HL-60 (cell line): ENCODE measurements around the gene HIRA.
"Not testable (repeated sequence)": the region's sequence is repeated elsewhere in the genome, so short reads cannot be mapped to it uniquely, and the experiment has no call there.

Source experiments
- DNase-seq, 2 experiments: peaks; one replicate each; pipeline ENCODE4 v3.0.0-alpha.2; 2010 to 2020; ENCODE audit warnings: low read depth in 1 of 2, low spot score in 1 of 2
- H3K27ac ChIP-seq: fragments of 250-450 bp; sonication (Bioruptor Pico); replicated peaks from 2 replicates; pipeline ENCODE4 v1.5.1; 2020; ENCODE audit warnings: mild to moderate bottlenecking, moderate library complexity
- H3K27me3 ChIP-seq: fragments of 250-450 bp; sonication (Bioruptor Pico); 2 replicates; pipeline ENCODE4 v1.5.1; 2021; ENCODE audit warnings: mild to moderate bottlenecking, moderate library complexity; ENCODE audit not compliant: insufficient read depth, poor library complexity, severe bottlenecking
- H3K4me3 ChIP-seq: replicated peaks from 2 replicates; pipeline ENCODE4 v1.5.1; 2011; ENCODE audit warnings: mild to moderate bottlenecking, control low read depth, low read length; ENCODE audit not compliant: insufficient read depth
- GABPA ChIP-seq: IDR thresholded peaks from 2 replicates; pipeline ENCODE4 v1.6.1; 2012; ENCODE audit warnings: low read depth
- POLR2AphosphoS5 ChIP-seq: IDR thresholded peaks from 2 replicates; pipeline ENCODE4 v1.6.1; 2012; ENCODE audit warnings: low read depth
- SPI1 ChIP-seq: IDR thresholded peaks from 2 replicates; pipeline ENCODE4 v1.6.1; 2012; ENCODE audit warnings: low read depth, mild to moderate bottlenecking, borderline replicate concordance
- TF ChIP-seq, protein P1 (sequence below): IDR thresholded peaks from one replicate; pipeline ENCODE4 v1.5.1; 2011; ENCODE audit warnings: low read length, control low read depth, inconsistent platforms; ENCODE audit not compliant: insufficient read depth
- TF ChIP-seq, protein P2 (sequence below): IDR thresholded peaks from 2 replicates; pipeline ENCODE4 v1.6.1; 2012; ENCODE audit warnings: low read depth; ENCODE audit not compliant: insufficient replicate concordance

HIRA gene

DNA sequence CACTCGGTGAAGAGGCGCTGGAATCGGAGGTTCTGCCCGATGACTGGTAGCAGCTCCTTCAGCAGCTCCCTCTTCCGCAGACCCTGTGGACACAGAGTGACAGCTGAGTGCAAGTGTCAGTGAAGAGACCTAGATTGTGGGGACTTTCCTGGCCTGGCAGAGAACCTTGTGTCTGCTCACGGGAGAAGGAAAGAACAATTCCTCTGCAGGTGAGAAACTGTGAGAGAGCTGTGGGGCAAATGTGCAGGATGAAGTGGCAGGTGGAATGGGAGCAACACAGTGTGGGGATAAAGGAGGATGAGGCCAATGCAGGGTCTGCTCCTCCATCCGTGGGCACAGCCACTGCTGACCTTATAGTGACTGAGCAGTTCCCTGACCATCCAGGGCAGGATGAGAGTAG, 100.1 kb downstream of the HIRA start:
- Histone ChIP-seq H3K4me3 (no peak overlapping the region), H3K27me3 (no peaks in the 10 kb centered on the region), H3K27ac (no peak overlapping the region)
- no peak for DNase-seq
- TF ChIP-seq, protein P1, sequence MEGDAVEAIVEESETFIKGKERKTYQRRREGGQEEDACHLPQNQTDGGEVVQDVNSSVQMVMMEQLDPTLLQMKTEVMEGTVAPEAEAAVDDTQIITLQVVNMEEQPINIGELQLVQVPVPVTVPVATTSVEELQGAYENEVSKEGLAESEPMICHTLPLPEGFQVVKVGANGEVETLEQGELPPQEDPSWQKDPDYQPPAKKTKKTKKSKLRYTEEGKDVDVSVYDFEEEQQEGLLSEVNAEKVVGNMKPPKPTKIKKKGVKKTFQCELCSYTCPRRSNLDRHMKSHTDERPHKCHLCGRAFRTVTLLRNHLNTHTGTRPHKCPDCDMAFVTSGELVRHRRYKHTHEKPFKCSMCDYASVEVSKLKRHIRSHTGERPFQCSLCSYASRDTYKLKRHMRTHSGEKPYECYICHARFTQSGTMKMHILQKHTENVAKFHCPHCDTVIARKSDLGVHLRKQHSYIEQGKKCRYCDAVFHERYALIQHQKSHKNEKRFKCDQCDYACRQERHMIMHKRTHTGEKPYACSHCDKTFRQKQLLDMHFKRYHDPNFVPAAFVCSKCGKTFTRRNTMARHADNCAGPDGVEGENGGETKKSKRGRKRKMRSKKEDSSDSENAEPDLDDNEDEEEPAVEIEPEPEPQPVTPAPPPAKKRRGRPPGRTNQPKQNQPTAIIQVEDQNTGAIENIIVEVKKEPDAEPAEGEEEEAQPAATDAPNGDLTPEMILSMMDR, result no peak

DNA sequence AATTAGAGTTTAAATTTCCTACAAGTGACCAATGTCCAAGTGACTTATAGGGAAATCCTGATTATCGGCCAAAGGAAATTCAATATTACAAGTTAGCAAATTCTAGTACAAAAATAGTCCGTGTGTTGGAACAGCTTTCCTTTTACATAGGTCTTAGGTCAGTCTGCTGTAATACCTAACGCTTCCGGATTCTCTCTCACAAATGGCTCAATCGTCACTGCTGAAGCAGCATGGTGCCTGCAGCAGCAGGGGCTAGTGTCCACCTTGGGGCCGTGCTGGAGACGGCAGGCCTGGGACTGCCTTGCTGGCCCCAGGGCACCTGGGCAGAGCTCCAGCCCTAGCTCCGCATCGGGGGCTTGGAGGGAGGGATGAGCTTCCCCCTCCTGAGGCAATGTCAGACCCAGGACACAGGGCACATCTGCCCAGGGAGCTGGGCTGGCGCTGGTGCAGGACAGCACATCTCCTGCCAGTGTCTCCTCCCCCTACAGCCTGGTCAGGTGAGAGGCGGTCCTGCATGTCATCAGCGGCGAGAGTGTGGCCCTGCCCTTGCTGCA, 100.6 kb downstream of the HIRA start:
- TF ChIP-seq GABPA (no peak), SPI1 (no peak), POLR2AphosphoS5 (no peak)
- TF ChIP-seq, protein P1, result no peak
- TF ChIP-seq, protein P2, sequence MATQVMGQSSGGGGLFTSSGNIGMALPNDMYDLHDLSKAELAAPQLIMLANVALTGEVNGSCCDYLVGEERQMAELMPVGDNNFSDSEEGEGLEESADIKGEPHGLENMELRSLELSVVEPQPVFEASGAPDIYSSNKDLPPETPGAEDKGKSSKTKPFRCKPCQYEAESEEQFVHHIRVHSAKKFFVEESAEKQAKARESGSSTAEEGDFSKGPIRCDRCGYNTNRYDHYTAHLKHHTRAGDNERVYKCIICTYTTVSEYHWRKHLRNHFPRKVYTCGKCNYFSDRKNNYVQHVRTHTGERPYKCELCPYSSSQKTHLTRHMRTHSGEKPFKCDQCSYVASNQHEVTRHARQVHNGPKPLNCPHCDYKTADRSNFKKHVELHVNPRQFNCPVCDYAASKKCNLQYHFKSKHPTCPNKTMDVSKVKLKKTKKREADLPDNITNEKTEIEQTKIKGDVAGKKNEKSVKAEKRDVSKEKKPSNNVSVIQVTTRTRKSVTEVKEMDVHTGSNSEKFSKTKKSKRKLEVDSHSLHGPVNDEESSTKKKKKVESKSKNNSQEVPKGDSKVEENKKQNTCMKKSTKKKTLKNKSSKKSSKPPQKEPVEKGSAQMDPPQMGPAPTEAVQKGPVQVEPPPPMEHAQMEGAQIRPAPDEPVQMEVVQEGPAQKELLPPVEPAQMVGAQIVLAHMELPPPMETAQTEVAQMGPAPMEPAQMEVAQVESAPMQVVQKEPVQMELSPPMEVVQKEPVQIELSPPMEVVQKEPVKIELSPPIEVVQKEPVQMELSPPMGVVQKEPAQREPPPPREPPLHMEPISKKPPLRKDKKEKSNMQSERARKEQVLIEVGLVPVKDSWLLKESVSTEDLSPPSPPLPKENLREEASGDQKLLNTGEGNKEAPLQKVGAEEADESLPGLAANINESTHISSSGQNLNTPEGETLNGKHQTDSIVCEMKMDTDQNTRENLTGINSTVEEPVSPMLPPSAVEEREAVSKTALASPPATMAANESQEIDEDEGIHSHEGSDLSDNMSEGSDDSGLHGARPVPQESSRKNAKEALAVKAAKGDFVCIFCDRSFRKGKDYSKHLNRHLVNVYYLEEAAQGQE, result no peak
- H3K27ac ChIP-seq, result no peak overlapping the region
- DNase-seq, result no peak
- H3K27me3 ChIP-seq, result no peaks in the 10 kb centered on the region
- no peak overlapping the region for H3K4me3 ChIP-seq

DNA sequence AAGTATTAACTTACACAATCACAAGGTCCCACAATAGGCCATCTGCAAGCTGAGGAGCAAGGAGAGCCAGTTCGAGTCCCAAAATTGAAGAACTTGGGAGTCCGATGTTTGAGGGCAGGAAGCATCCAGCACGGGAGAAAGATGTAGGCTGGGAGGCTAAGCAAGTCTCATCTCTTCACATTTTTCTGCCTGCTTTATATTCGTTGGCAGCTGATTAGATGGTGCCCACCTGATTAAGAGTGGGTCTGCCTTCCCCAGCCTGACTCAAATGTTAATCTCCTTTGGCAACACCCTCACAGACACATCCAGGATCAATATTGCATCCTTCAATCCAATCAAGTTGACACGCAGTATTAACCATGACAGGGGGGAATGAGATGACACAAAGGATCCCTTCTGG, 101.3 kb downstream of the HIRA start:
- DNase-seq, H3K27me3 ChIP-seq, H3K4me3 ChIP-seq, H3K27ac ChIP-seq: not testable (repeated sequence)

DNA sequence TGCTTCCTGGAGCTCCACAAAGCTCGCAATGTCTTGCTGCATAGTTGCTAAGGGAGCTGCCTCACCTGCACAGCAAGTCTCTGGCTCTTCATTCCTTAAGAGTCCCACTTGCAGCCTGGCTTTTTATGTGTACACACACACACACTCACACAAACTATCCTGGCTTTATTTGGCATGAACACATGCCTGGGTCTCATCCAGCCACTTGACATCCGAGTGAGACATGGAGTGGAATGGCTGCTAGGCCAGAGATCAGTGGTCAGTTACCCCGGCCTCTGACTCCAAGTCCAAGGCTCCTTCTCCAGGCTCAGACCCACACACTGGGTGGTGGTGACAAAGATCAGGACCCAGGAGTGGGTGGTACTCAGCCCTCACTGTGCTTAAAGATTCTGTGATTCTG, 102.1 kb downstream of the HIRA start:
- H3K27ac ChIP-seq, result no peak overlapping the region
- no peaks in the 10 kb centered on the region for H3K27me3 ChIP-seq
- no peak overlapping the region for H3K4me3 ChIP-seq
- no peak for DNase-seq
- TF ChIP-seq POLR2AphosphoS5, result no peak
- no peak for TF ChIP-seq SPI1
- TF ChIP-seq, protein P2, result no peak
- no peak for TF ChIP-seq GABPA
- TF ChIP-seq, protein P1, result no peak
